Suppressor macrophage treated with lipopolysaccharide for 4 hours (primary cell): ENCODE measurements around the gene CYP2W1.
"Not testable (repeated sequence)": the region's sequence is repeated elsewhere in the genome, so short reads cannot be mapped to it uniquely, and the experiment has no call there.

Source experiments
- DNase-seq: peaks from one replicate; pipeline ENCODE4 v3.0.0-alpha.2; 2020

The CYP2W1 gene

GRCh38 chr7:999941-1000935 is 17.3 kb downstream of the CYP2W1 start:
- DNase-seq = no peak

DNA sequence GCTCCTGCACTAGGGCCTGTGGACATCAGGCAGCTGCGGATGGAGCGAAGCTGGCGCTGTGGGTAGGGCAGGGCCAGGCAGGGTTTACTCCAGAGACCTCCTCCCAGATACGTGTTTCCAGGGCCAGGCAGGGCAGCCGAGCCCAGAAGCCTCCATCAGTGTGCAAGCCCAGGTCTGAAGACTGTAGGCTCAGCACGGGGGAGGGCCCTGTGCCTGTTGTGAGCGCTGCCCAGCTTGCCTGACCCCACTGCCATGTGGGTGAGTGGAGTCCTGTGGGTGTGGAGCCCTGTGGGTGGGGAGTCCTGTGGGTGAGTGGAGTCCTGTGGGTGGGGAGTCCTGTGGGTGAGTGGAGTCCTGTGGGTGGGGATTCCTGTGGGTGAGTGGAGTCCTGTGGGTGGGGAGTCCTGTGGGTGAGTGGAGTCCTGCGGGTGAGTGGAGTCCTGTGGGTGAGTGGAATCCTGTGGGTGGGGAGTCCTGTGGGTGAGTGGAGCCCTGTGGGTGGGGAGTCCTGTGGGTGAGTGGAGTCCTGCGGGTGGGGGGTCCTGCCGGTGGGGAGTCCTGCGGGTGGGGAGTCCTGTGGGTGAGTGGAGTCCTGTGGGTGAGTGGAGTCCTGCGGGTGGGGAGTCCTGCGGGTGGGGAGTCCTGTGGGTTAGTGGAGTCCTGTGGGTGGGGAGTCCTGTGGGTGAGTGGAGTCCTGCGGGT is 18.2 kb downstream of the CYP2W1 start:
- not testable (repeated sequence) for DNase-seq

DNA sequence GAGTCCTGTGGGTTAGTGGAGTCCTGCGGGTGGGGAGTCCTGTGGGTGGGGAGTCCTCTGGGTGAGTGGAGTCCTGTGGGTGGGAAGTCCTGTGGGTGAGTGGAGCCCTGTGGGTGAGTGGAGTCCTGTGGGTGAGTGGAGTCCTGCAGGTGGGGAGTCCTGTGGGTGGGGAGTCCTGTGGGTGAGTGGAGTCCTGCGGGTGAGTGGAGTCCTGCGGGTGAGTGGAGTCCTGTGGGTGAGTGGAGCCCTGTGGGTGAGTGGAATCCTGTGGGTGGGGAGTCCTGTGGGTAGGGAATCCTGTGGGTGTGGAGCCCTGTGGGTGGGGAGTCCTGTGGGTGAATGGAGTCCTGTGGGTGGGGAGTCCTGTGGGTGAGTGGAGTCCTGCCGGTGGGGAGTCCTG is 19.0 kb downstream of the CYP2W1 start:
- not testable (repeated sequence) for DNase-seq

GRCh38 chr7:1002445-1002844 is 19.5 kb downstream of the CYP2W1 start:
- not testable (repeated sequence) for DNase-seq

DNA sequence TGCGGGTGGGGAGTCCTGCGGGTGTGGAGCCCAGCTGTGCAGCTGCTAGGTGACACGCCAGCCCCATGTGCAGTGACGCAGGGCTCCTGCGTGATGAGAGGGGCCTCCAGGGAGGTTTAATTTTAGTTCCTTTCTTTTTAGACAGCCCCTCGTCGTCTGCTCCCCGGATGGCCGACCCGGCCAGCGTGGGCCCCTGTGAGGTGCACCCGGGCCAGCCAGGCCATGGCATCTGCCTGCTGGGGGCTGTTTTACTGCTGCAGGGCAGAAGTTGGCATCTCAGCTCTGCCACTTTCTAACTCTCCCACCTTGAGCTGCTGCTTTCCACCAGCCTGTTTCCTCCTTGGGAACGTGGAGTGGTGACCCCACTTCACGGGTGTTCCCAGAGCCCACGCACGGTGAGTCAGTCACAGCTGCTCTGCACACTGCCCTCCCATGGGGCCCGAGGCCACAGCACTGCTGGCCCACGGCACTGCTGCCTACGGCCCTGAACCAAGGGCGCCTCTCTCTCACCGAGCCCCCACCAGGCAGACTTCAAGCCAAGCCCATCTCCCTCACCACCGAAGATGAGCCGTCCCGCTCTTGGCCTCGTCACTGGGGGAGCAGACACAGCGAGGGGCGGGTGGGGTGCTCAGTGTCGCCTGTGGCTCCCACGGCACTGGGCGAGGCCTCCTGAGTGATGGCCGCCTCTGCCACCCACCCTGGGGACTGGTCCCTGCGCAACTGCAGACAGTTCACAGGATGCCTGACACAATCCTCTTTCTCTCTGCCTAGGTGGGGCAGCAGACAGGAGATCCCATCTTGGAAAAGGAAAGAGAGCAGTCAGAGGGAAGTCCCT is 21.3 kb downstream of the CYP2W1 start:
- DNase-seq = peak; percentile 6

DNA sequence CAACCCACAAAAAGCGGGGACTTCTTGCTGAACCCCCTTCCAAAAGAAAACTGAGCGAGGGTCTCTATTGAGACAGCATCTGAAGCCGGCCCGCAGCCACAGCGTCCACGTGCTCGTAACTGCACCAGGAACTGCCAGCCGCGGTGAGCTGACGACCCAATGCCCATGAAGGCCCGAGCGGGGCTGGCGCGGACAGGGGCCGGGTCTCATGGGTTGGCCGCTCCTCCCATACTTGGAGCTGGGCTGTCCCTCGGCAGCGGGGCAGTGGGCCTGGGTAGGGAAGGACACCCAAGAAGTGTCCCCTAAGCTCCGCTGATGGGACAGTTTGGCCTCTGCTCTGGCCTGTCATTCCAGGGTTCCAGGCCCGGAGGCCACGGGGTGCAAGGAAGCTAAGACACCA is 22.3 kb downstream of the CYP2W1 start:
- no peak for DNase-seq

- DNase-seq = no peak
Observed at GRCh38 chr7:1007901-1008300, 24.9 kb downstream of the CYP2W1 start.

DNA sequence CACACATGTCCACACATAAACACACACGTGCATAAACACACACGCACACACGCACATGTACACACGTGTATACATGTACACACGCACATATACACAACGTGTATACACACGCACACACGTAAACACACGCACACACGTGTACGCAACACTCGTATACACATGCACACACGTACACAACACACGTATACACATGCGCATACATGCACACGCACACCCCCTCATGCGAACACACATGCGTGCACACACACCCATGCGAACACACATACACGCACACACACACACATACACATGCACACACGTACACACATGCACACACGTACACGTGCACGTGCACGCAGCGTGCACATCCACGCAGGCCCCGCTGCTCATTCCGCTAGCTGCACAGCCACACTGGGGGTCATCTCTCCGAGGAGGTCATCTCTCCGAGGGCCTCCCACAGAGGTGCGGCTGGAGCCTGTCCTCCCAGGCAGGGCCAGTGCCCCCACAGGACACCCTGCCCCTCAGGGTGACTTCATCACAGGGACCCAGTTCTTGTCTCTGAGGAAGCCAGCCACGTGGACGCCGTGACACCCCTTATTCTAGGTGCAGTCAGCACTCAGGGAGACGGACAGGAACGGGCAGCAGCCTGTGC is 25.9 kb downstream of the CYP2W1 start:
- no peak for DNase-seq

DNA sequence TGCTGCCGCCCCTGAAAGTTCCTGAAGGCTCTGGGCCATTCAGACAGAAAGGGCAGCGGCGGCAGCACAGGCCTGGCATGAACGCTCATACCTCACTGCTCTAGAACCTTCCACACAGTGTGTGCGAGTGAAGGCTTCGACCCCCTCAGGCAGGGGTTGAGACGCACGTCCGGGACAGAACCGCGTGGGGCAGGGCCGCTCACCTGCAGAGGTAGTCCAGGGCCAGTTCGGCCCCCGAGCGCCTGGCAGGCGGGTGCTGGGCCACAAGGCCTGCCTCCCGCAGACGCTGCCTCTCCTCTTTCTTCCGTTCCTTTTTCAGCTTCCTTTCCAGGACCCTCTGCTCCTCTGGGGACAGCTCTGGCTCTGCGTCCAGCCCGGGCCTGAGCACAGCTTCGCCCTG is 26.8 kb downstream of the CYP2W1 start:
- no peak for DNase-seq

GRCh38 chr7:1010226-1010625 is 27.2 kb downstream of the CYP2W1 start:
- DNase-seq = no peak

GRCh38 chr7:1011297-1012003 is 28.5 kb downstream of the CYP2W1 start:
- no peak for DNase-seq

DNA sequence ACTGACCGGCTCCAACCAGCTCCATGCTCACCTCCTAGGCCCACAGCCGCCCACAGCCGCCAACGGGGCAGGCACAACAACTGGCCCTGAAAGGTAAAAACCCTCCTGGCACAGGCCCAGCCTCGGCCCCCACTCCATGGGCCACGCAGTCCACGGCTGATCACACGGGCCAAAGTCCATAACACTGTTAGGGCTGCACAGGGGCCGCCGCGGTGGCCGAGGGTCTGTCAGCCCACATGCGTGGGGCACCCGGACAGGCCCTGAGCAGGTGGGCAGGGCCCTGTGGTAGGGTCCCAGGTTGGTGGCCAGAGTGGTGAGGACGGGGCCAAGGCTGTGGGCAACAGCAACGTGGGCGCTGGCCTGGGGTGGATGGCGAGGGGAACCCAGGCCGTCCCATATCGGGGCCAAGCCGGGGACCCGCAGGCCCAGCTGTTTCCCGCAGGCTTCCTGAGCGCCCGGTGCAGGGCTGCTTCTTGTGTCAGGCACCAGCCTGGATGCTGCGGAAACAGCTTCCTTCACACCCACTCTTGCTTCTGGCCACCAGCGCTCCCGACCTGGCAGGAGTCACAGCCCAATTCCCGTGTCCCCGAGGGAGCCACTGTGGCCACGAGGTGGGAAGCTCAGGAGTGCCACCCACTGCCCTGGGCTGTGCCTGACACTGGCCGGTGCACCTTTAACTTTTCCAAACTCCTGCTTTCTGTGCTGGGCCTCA is 29.2 kb downstream of the CYP2W1 start:
- no peak for DNase-seq

DNA sequence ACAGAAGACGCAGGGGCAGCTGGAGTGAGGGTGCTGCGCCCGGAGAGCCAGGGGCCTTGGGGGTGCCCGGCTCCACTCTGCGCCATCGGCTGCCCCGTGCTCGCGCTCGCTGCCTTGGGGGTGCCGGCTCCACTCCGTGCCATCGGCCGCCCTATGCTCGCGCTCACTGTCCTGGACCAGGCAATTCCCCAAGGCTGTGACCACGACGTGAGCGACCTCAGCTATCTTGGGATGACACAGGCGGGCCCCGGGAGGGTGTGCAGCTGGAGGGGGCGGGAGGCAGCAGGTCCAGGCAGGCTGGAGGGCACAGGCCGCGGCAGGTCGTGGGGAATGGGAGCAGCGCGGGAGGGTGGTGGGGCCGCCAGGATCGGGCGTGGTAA is 29.7 kb downstream of the CYP2W1 start:
- no peak for DNase-seq

GRCh38 chr7:1013581-1013980 is 30.6 kb downstream of the CYP2W1 start:
- DNase-seq = no peak

- DNase-seq = no peak
Observed at GRCh38 chr7:1014681-1015080, 31.7 kb downstream of the CYP2W1 start.

DNA sequence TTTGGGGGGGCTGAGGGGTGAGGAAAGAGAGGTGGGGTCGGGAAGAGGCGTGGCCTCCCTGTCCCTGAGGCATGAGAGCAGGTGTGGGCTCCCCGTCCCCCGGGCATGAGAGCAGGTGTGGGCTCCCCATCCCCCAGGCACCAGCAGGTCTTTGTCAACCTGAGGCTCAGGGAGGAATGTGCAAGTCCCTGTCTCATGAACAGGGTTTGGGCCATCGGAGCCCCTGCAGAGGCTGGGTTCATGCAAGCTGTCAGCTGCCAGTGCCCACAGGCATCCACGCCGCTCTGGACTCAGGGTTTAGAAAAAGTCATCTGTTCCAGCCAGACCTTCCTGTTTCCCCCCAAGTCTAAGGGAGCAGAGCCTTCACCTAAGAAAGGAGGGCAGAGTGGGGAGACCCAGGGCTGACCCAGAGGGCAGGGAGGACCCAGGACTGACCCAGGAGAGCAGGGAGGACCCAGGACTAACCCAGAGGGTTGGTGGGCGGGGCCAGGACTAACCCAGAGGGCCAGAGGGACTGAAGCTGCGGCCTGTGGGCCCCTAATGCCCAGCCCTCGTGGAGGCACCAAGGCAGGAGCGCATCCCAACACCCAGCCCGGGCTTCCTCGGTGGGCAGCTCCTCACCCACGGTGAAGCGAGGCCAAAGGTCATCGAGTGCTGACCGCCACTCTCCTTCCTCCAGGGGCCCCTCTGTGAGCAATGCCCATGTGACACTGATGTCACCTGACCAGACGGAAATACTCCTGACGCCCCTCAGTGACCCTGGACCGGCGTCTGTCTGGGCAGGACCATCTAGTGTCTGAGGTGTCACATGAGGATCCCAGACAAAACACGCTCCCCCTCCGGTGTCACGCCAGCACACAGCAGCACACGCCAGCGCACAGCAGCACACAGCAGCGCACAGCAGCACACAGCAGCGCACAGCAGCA is 32.5 kb downstream of the CYP2W1 start:
- DNase-seq = no peak

GRCh38 chr7:1016577-1017531 is 33.9 kb downstream of the CYP2W1 start:
- DNase-seq = no peak

- DNase-seq = no peak
Observed at GRCh38 chr7:1017586-1018333, 34.8 kb downstream of the CYP2W1 start.
